GM19193 (cell line): ENCODE results near the gene LRRTM2.

Experiments used
- POLR2A ChIP-seq: IDR thresholded peaks from 4 replicates; pipeline ENCODE4 v1.6.1; 2011; ENCODE audit not compliant: insufficient read depth, insufficient read length; ENCODE audit errors: extremely low read depth

LRRTM2 gene

GRCh38 chr5:138874771-138875551 lies at the start of gene LRRTM2:
LRRTM2 (minus strand) TSS chr5:138875335; CDS start chr5:138874911, 424 bp downstream.
- TF ChIP-seq POLR2A, result no peak

GRCh38 chr5:138922494-138922893 lies 47.4 kb upstream of the LRRTM2 start:
- TF ChIP-seq POLR2A, result no peak

GRCh38 chr5:138920181-138920580 lies 45.0 kb upstream of the LRRTM2 start:
- no peak for TF ChIP-seq POLR2A

GRCh38 chr5:138918686-138919085 lies 43.6 kb upstream of the LRRTM2 start:
- no peak for TF ChIP-seq POLR2A

- TF ChIP-seq POLR2A, result no peak
Observed at GRCh38 chr5:138914338-138914737, 39.2 kb upstream of the LRRTM2 start.

GRCh38 chr5:138913773-138914172 lies 38.6 kb upstream of the LRRTM2 start:
- no peak for TF ChIP-seq POLR2A

GRCh38 chr5:138912093-138912492 lies 37.0 kb upstream of the LRRTM2 start:
- TF ChIP-seq POLR2A, result no peak

GRCh38 chr5:138911441-138911840 lies 36.3 kb upstream of the LRRTM2 start:
- no peak for TF ChIP-seq POLR2A

GRCh38 chr5:138910546-138911185 lies 35.5 kb upstream of the LRRTM2 start:
- no peak for TF ChIP-seq POLR2A

- TF ChIP-seq POLR2A, result no peak
Observed at GRCh38 chr5:138909734-138910133, 34.6 kb upstream of the LRRTM2 start.

- TF ChIP-seq POLR2A, result no peak
Observed at GRCh38 chr5:138905541-138905940, 30.4 kb upstream of the LRRTM2 start.

- no peak for TF ChIP-seq POLR2A
Observed at GRCh38 chr5:138903130-138903775, 28.1 kb upstream of the LRRTM2 start.

GRCh38 chr5:138901716-138902115 lies 26.6 kb upstream of the LRRTM2 start:
- no peak for TF ChIP-seq POLR2A

GRCh38 chr5:138900281-138900965 lies 25.3 kb upstream of the LRRTM2 start:
- no peak for TF ChIP-seq POLR2A

- TF ChIP-seq POLR2A, result no peak
Observed at GRCh38 chr5:138898742-138899141, 23.6 kb upstream of the LRRTM2 start.

GRCh38 chr5:138898299-138898698 lies 23.2 kb upstream of the LRRTM2 start:
- no peak for TF ChIP-seq POLR2A

- no peak for TF ChIP-seq POLR2A
Observed at GRCh38 chr5:138895918-138896317, 20.8 kb upstream of the LRRTM2 start.
